ENCODE results near the gene TENM3.

The TENM3 gene

DNA sequence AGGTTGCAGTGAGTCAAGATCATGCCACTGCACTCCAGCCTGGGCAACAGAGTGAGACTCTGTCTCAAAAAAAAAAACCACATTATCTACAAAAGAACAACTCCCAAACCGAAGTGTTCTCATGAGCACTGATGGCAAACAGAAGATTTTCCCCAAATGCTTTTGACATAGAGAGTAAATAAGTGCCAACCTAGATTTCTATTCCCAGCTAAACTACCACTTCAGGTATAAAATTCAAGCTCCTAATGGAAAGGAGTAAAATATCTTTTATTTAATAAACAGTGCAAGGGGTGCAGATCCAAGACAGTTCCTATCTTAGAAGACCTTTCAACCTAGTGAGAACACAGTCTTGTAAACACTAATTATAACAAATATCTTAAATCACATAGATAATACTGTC lies 170.3 kb downstream of the TENM3 start:
- no peak for DNase-seq

DNA sequence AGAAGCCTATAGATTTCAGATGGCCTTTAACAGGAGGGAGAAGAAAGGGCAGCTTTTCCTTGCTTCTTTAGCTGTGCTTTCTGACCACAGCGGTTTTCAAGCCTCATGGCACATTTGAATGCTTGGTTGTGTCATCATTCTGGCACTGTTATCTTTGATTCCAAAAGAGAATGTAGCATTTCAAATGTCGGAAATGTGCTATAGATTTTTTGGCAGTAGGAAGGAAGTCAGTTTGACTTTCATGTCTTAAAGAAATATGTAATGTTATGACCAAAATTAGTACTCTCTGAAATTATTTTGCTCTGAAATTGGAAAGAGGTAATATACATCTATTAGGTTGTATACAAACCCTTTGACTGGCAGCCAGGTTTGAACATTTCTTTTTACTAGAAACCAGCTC lies 171.9 kb downstream of the TENM3 start:
- no peak for DNase-seq

DNA sequence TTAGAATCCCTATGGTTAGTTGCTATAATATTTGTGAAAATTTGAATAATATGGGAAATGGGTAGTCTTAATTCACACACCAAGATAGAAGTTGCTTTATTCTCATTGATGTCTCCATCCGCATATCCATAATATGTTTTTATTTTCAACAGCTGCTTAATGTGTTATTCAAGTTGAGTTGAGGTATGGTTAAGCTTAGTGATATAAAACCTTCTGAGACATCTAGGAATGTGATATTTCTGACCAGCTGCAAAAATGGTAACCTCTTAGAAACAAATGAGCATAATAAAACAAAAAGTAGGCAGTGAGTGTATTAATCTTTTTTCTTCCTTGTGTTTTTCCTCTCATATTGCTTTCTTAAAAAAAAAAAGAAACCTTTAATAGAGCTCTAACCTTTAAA lies 172.9 kb downstream of the TENM3 start:
- no peak for DNase-seq

- DNase-seq = no peak
Observed at GRCh38 chr4:182418054-182418734, 175.0 kb downstream of the TENM3 start.

DNA sequence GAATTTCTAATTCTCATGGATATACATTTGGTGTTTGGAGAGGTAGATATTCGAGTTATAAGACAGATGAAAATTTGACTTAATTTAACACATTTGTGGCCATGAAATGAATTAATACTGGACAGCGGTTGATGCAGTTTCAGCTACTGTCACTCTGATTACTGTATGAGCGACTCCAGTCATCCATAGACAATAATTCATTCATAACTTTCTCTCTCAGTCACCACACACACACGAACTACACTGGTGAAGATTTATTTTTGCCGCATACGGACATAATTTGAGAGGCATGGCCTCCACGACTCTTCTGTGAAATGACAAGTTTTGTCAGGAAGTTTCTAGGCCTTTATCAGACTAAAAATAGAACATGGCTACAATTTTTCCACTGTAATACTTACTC lies 177.0 kb downstream of the TENM3 start:
- DNase-seq = no peak

- DNase-seq = no peak
Observed at GRCh38 chr4:182421753-182422152, 178.6 kb downstream of the TENM3 start.

DNA sequence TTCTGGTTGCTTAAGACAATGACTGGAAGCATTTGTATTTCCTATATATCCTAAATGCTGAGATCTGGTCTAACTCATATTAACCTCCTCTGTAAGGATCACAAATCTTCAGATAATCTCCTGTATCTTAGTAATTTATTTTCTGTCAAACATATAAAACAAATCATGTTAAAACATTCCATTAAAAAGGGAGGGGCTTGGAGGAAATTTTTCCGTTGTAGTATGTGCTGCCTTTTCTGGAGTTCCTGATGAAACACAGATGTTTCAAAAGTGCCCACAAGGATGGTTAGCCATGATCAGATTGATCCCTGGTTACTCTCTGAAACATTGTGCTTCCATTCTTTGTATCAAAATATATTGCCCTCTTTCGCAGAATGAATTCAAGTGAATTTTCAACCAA lies 182.1 kb downstream of the TENM3 start:
- no peak for DNase-seq

DNA sequence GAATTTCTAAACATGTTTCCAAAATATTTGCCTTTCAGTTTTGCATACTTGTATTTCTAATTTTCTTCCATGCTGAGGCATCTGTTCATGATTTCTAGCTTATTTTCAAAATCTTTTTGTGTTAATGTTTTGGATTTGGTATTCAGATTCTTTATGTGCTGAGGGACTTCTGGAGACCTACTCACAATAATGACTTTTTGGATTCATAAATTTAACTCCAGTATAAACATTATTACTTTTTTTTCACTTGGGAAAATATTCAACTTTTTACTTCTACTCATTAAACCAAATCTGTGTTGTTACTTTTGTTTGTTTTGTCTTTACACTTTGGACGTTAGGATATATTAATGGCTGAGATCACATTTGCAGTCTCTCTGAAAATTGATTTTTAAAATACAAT lies 183.7 kb downstream of the TENM3 start:
- DNase-seq = no peak

DNA sequence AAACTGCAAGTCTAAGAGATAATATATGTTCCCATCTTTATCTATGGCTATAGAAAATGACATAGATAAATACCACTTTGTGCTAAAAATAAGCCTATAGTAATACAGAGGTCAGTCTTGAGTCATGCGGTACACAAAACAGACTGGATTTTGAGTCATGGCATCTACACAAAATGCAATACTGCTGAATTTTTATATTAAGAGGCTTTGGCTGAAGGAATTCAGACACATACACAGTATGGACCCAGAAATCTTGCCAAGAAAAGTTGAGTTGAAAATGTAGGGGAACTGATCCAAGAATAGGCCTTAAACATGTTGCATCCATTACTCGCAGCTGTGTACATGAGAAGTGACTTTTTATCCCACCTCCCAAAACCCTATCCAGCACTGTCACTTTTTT lies 184.4 kb downstream of the TENM3 start:
- DNase-seq = no peak

- no peak for DNase-seq
Observed at GRCh38 chr4:182429896-182430295, 186.7 kb downstream of the TENM3 start.

DNA sequence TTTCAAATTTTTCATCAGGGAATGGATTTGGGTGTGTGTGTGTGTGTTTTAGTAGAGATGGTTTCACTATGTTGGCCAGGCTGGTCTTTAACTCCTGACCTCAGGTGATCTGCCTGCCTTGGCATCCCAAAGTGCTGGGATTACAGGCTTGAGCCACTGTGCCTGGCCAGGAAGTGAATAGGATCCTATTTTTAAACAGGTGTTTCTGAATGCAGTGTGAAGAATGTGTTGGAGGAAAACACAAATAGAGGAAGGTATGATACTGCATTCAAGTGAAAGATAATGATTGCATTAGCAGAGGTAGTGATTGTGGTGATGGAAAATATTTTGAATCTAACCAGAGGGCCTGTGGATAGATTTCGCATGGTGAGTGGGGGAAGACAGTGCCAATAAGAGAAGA lies 189.6 kb downstream of the TENM3 start:
- DNase-seq = no peak

- DNase-seq = no peak
Observed at GRCh38 chr4:182434720-182435119, 191.5 kb downstream of the TENM3 start.

GRCh38 chr4:182435401-182435800 lies 192.2 kb downstream of the TENM3 start:
- no peak for DNase-seq

- DNase-seq = no peak
Observed at GRCh38 chr4:182443070-182443469, 199.9 kb downstream of the TENM3 start.

GRCh38 chr4:182447767-182448280 lies 204.6 kb downstream of the TENM3 start:
- DNase-seq = no peak

- DNase-seq = no peak
Observed at GRCh38 chr4:182448281-182449151, 205.3 kb downstream of the TENM3 start.

- no peak for DNase-seq
Observed at GRCh38 chr4:182449186-182449929, 206.2 kb downstream of the TENM3 start.

DNA sequence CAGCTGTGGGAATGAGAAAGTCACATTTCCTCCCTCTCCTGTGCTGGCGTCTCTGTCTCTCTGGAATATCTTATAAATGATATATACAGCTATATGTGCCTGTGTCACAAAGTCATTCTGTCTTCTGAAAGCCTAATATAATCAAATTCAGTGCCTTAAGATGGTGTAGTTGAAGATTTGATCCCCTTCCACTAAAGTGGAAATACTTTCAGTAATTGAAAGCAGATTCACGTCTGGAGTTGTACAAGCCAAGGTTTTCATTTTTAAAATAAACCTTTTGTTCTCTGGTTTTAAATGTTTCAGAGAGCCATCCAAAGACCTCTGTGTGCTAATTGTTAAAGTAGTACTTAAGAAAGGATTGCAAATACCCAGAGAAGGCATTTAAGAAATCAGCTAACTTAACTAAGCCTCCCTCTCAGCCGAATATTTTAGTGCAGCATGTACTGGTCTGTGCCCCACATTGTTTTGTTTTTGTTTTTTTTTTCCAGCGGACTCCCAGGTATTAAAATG lies 206.8 kb downstream of the TENM3 start:
- no peak for DNase-seq

- no peak for DNase-seq
Observed at GRCh38 chr4:182451441-182451840, 208.2 kb downstream of the TENM3 start.

- DNase-seq = no peak
Observed at GRCh38 chr4:182453830-182454229, 210.6 kb downstream of the TENM3 start.

- DNase-seq = no peak
Observed at GRCh38 chr4:182454440-182455013, 211.3 kb downstream of the TENM3 start.

GRCh38 chr4:182465114-182465513 lies 221.9 kb downstream of the TENM3 start:
- no peak for DNase-seq

GRCh38 chr4:182465979-182466378 lies 222.8 kb downstream of the TENM3 start:
- no peak for DNase-seq
